ENCODE results near the gene CCDC33. TPM values are rescaled to one million over a fixed set of nuclear protein-coding genes. Genes with fewer than 3 reads are reported as not detected.

Gene CCDC33
- total and polyA plus RNA-seq, 2 donors (not counting 3 experiments of a cell fraction or from before 2014, with no cell fraction given) = not detected

GRCh38 chr15:74210729-74211128 is 25.4 kb upstream of the CCDC33 start:
- no peak overlapping the region for H3K27ac ChIP-seq (ENCODE audit: insufficient read depth, low read depth, low read length)
- H3K27me3 ChIP-seq (ENCODE audit: control insufficient read depth in 2 of 2, insufficient read depth in 2 of 2, low read length in 2 of 2) = peaks cover 0 to 2% of the 10 kb centered on the region in 2 experiments
- H3K4me2 ChIP-seq (ENCODE audit: insufficient read depth, low read length) = no peak overlapping the region
- H3K79me2 ChIP-seq (ENCODE audit: control insufficient read depth, insufficient read depth, low read length) = no peaks in the 10 kb centered on the region
- POLR2A ChIA-PET = no interaction called here
- dilution Hi-C loops (cut with MboI; ENCODE audit: extremely low pct_ligation_motif_present, low sequenced_read_pairs) (no loop called here), intact Hi-C loops (cut with micrococcal nuclease) (no loop called here)
- H3K4me1 ChIP-seq (ENCODE audit: control insufficient read depth, extremely low read depth, insufficient read depth, low read length) = no peaks in the 10 kb centered on the region
- TF ChIP-seq JUN (IDR thresholded peaks at IDR 0.05; ENCODE audit: borderline replicate concordance, insufficient read depth, insufficient read length, low read depth) = no peak
- TF ChIP-seq FOS (IDR thresholded peaks at IDR 0.05; ENCODE audit: borderline replicate concordance, insufficient read depth, low read length) = no peak
- TF ChIP-seq POLR2AphosphoS5 (IDR thresholded peaks at IDR 0.05; ENCODE audit: insufficient read depth, low read depth, low read length) = no peak
- no peak for TF ChIP-seq MAX (IDR thresholded peaks at IDR 0.05; ENCODE audit: insufficient read depth, insufficient read length)
- TF ChIP-seq POLR2A (IDR thresholded peaks at IDR 0.05; ENCODE audit: low read depth, low read length) = no peak
- TF ChIP-seq GATA2 (IDR thresholded peaks at IDR 0.05; ENCODE audit: insufficient read depth, insufficient read length, low read depth, low read length) = no peak
- no peaks in the 10 kb centered on the region for H3K9me3 ChIP-seq (replicated peaks; ENCODE audit: control insufficient read depth, insufficient read depth, low read length)
- no TSS peak for BruUV-seq (replicated peaks)
- H3K36me3 ChIP-seq (ENCODE audit: control insufficient read depth in 2 of 2, extremely low read depth in 1 of 2, insufficient read depth in 2 of 2, low read length in 2 of 2) = no peaks in the 10 kb centered on the region
- H2AFZ ChIP-seq (ENCODE audit: low read depth, low read length) = no peak overlapping the region
- H3K4me3 ChIP-seq (replicated peaks in 1 of 3; ENCODE audit: insufficient read depth in 1 of 3, low read depth in 1 of 3, low read length in 3 of 3) = no peak overlapping the region
- H3K9me1 ChIP-seq (replicated peaks; ENCODE audit: control insufficient read depth, extremely low read depth, insufficient read depth, low read length) = no peaks in the 10 kb centered on the region
- CTCF ChIA-PET = no interaction called here
- no peak for DNase-seq (ENCODE audit: low read depth, low spot score)
- no peaks in the 10 kb centered on the region for H4K20me1 ChIP-seq (replicated peaks; ENCODE audit: control insufficient read depth, extremely low read depth, insufficient read depth, low read length)
- no peak for FAIRE-seq
- no peak overlapping the region for H3K9ac ChIP-seq (replicated peaks; ENCODE audit: extremely low read depth, insufficient read depth, low read length)

DNA sequence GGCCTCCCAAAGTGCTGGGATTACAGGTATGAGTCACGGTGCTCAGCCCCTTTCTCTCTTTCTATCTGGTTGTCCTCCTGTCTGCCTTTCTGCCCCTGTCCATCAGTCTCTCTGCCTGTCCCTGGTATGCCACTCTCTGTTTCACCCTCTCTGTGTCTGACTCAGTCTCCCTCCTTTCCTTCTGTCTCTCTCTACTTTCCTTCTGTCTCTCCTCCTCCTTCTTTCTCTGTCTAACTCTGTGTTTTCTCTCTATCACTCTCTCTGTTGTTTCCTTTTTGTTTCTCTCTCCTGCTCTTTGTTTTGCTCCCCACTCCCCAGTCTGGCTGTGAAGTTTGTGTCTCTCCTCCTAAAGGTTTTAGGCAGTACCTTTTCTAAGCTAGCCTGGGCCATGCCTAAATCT is 24.5 kb upstream of the CCDC33 start:
- Histone ChIP-seq H2AFZ (ENCODE audit: low read depth, low read length) (no peak overlapping the region), H3K4me2 (ENCODE audit: insufficient read depth, low read length) (no peak overlapping the region), H3K9ac (replicated peaks; ENCODE audit: extremely low read depth, insufficient read depth, low read length) (no peak overlapping the region), H4K20me1 (replicated peaks; ENCODE audit: control insufficient read depth, extremely low read depth, insufficient read depth, low read length) (no peaks in the 10 kb centered on the region), H3K27me3 (ENCODE audit: control insufficient read depth in 2 of 2, insufficient read depth in 2 of 2, low read length in 2 of 2) (peaks cover 0 to 2% of the 10 kb centered on the region in 2 experiments), H3K27ac (ENCODE audit: insufficient read depth, low read depth, low read length) (no peak overlapping the region), H3K4me3 (replicated peaks in 1 of 3; ENCODE audit: insufficient read depth in 1 of 3, low read depth in 1 of 3, low read length in 3 of 3) (no peak overlapping the region), H3K79me2 (ENCODE audit: control insufficient read depth, insufficient read depth, low read length) (no peaks in the 10 kb centered on the region), H3K9me1 (replicated peaks; ENCODE audit: control insufficient read depth, extremely low read depth, insufficient read depth, low read length) (no peaks in the 10 kb centered on the region), H3K9me3 (replicated peaks; ENCODE audit: control insufficient read depth, insufficient read depth, low read length) (no peaks in the 10 kb centered on the region), H3K36me3 (ENCODE audit: control insufficient read depth in 2 of 2, extremely low read depth in 1 of 2, insufficient read depth in 2 of 2, low read length in 2 of 2) (no peaks in the 10 kb centered on the region), H3K4me1 (ENCODE audit: control insufficient read depth, extremely low read depth, insufficient read depth, low read length) (no peaks in the 10 kb centered on the region)
- dilution Hi-C loops (cut with MboI; ENCODE audit: extremely low pct_ligation_motif_present, low sequenced_read_pairs) (no loop called here), intact Hi-C loops (cut with micrococcal nuclease) (no loop called here)
- no TSS peak for BruUV-seq (replicated peaks)
- no peak for TF ChIP-seq POLR2AphosphoS5 (IDR thresholded peaks at IDR 0.05; ENCODE audit: insufficient read depth, low read depth, low read length)
- CTCF ChIA-PET = no interaction called here
- DNase-seq (ENCODE audit: low read depth, low spot score) (no peak), FAIRE-seq (no peak)
- POLR2A ChIA-PET = no interaction called here

Data from endothelial cell of umbilical vein (primary cell).